Activated CD8-positive, alpha-beta memory T cell treated with anti-CD3 and anti-CD28 coated beads for 24 hours (primary cell): Measurements from ENCODE around the gene SHBG.
"Not testable (repeated sequence)": the region's sequence is repeated elsewhere in the genome, so short reads cannot be mapped to it uniquely, and the experiment has no call there.

Experiments
- DNase-seq: peaks from one replicate; pipeline ENCODE4 v3.0.0-alpha.2; 2020

The SHBG gene, protein sequence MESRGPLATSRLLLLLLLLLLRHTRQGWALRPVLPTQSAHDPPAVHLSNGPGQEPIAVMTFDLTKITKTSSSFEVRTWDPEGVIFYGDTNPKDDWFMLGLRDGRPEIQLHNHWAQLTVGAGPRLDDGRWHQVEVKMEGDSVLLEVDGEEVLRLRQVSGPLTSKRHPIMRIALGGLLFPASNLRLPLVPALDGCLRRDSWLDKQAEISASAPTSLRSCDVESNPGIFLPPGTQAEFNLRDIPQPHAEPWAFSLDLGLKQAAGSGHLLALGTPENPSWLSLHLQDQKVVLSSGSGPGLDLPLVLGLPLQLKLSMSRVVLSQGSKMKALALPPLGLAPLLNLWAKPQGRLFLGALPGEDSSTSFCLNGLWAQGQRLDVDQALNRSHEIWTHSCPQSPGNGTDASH

DNA sequence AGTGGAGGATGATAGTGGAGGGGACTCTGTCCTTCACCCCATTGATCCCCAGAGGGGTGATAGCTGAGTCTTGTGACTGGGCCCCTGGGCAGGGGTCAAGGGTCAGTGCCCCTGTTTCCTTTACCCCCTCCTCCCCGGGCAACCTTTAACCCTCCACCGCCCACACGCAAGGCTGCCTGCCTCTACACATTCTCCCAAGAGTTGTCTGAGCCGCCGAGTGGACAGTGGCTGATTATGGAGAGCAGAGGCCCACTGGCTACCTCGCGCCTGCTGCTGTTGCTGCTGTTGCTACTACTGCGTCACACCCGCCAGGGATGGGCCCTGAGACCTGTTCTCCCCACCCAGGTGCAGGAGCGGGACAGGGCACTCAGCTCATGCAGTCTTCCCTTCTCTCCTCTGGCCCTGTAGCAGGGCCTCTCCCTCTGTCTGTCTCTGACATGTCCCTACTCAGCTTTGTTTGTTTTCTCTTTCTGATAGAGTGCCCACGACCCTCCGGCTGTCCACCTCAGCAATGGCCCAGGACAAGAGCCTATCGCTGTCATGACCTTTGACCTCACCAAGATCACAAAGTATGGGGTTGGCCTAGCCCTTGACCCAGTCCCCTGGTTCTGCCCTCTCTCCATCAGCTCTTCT lies at the start of gene SHBG:
Gene SHBG, plus strand, starts transcription at position 197 of the 633 bp plus-strand sequence. Its CDS starts 38 bp downstream, at position 235.
- no peak for DNase-seq

DNA sequence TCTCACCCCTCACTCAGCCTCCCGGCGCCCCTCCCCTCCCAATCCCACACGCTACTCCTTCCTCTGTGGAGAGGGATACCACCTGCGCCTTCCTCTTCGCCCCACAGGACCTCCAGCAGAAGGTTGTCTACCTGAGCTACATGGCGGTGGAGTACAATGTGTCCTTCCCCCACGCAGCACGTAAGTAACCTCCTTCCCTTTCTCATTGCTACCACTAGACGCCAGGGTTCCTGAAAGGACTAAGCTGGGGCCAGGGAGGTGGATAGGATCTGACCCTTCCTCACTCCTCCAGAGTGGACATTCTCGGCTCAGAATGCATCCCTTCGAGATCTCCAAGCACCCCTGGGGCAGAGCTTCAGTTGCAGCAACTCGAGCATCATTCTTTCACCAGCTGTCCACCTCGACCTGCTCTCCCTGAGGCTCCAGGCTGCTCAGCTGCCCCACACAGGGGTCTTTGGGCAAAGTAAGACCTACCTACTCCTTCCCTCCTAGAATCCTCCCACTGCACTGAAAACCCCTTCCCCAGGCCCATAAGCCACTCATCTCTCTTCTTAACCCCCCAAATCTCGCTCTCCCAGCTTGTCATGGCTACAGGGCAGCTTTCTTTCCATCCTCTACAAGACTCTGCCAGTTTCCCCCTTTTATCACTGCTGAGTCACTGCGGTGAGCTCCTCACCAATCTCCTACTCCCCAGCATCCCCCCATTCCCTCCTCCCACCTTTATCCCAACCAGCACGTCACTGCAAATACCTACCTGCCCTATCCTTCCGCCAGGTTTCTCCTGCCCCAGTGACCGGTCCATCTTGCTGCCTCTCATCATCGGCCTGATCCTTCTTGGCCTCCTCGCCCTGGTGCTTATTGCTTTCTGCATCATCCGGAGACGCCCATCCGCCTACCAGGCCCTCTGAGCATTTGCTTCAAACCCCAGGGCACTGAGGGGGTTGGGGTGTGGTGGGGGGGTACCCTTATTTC lies 49.0 kb upstream of the SHBG start:
- no peak for DNase-seq

DNA sequence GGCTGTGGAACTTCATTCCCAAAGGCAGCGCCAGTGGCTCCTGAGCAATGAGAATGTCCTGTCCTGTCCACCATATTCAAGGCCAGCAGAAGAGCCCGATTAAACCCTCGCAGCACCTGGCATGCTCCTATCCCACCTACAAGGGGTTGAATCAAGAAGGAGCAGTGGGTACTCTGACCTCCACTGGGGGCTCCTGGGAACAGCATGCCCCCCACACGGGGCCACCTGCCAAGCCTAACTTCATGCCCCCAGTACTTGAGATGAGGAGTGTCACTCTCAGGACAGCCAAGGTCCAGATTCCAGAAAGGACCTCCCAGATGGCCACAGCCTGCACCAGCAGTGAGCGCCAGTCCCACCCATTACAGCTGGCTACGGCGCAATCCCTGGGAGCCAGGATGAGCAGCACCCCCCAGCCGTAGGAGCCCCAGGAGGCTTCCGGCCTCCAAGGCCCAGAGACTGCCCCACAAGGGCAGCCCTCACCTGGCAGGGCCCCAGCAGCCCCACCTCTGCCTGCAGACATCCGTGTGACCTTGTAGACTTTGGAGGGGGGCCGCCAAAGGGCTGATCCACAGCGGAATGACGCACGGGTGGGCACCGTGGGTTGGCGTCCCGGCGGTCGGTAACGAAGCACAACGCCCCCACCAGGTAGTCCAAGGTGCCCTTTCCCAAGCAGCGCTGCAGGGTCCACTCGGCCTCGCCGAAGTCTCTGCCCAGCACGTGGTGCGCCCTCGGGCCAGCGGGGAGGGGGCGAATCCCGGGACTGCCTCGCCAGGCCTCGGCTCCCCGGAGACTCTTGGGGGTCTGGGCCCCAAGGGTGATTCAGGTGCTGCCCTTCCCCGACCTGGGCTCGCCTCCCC lies 47.3 kb upstream of the SHBG start:
- DNase-seq, result no peak

DNA sequence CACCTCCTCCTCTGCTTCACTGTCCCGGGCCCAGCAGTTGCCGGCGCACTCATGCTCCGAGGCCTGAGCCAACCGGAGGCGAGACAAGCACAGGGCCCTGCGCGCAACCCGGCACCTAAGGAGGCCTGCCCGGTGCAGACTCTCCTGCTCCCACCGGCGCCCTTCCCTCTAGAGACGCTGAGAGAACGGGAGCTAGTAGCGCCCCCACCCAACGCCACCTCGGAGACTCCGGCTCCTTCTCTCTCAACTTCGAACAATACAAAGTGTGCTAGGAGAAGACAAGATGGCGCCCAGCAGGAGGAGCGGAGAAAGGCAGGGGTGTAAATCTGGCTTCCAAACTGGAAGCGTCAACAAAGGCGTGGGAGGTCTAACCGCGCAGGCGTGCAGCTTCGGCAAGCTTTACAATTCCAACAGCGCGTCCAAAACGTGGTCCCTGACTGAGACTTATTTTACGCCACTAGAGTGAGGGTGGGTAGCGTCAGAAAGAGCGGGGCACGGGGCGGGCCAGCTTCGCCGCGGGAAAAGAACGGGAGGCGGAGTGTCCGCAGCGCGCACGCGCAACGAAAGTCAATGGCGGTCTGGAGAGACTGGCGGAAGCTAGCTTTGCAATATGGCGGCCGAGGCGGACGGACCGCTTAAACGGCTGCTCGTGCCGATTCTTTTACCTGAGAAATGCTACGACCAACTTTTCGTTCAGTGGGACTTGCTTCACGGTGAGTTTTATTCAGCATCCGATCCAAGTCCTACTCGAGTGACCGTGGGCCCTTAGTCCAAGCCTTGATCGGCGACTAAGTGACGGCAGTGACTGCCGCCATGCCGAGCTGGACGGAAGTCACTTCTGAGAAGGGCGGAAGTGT lies 46.5 kb upstream of the SHBG start, which contains the start of gene MPDU1:
Gene MPDU1, plus strand, starts transcription at position 600 of the 857 bp plus-strand sequence. Its CDS starts 11 bp downstream, at position 611.
- peak; percentile 98 for DNase-seq

DNA sequence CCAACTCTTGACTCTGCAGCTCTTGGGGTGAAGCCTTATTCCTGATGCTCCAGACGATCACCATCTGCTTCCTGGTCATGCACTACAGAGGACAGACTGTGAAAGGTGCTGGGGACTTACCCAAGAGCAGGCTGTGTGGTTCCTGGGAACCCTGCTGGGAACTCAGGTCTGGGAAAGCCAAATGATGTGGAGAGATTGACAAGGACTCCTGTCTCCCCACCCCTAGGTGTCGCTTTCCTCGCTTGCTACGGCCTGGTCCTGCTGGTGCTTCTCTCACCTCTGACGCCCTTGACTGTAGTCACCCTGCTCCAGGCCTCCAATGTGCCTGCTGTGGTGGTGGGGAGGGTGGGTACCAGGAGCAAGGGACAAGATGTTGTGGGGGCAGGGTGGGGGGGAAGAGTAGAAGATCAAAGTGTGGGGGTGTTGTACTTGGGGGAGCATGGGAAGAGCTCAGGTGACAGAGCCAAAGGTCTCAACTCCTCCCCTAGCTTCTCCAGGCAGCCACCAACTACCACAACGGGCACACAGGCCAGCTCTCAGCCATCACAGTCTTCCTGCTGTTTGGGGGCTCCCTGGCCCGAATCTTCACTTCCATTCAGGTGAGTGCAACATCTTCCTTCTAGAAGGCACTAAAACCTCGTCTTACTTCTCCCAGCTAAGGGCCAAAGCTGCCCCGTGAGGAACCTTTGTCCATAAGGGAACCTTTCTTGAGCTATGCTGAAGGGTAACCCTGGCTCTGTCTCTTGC lies 43.1 kb upstream of the SHBG start:
- no peak for DNase-seq

DNA sequence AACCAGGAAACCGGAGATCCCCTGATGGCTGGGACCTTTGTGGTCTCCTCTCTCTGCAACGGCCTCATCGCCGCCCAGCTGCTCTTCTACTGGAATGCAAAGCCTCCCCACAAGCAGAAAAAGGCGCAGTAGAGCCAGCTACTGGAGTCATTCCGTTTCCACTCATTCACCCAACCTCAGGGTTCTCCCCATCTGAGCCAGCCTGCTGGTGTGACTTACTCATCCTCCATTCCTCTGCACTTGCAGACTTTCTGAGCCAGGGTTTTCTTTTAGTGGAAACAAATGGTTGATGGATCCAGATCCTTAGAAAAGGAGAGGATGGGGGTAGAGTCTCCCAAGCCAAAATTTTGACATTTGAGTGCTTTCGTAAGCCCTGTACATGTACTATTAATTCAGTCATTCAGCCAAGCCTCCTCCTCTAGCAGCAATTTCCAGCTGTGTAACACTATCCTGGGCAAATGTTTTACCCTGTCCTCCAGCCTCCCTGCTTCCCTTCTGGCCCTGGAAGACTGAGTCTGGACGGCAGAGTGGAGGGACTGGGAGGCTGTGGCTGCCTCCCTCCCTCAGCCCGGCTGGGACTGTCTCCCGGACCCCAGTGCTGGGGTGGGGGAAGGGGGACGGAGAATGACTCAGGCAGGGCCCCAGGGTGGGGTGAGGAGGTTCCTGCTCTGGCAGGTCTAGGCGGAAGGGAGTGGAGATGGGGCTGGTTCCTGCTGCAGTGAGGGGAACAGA lies 42.3 kb upstream of the SHBG start:
- no peak for DNase-seq

DNA sequence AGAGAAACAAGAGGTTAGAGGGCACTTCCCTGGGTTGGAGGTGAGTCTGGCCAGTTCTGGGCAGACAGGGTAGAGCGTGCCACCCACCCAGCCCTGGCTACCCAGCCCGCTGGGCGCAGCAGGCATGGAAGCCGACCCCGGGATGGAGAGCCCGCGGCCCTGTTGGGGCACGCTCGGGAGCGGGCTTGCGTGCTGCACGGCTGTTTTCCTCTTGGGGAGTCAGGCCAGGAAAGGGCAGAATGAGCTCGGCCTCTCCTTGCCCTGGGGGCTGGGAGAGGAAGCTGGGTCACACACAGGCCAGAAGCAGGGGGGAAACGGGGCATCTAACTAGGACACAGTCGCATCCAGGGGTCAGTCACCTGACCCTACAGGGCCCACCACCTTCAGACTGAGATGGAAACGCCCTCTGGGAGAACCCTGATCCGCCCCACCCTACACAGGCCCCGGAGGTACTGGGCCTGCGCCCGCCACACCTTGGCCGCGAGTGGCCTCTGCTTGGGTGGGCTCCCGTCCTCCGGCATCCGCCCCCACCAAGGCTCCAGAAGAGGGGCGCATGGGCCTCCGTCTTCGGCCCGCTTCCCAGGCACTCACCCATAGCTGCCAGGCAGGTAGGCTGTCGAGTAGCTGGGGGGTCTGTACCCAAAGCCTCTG lies 41.3 kb upstream of the SHBG start:
- no peak for DNase-seq

DNA sequence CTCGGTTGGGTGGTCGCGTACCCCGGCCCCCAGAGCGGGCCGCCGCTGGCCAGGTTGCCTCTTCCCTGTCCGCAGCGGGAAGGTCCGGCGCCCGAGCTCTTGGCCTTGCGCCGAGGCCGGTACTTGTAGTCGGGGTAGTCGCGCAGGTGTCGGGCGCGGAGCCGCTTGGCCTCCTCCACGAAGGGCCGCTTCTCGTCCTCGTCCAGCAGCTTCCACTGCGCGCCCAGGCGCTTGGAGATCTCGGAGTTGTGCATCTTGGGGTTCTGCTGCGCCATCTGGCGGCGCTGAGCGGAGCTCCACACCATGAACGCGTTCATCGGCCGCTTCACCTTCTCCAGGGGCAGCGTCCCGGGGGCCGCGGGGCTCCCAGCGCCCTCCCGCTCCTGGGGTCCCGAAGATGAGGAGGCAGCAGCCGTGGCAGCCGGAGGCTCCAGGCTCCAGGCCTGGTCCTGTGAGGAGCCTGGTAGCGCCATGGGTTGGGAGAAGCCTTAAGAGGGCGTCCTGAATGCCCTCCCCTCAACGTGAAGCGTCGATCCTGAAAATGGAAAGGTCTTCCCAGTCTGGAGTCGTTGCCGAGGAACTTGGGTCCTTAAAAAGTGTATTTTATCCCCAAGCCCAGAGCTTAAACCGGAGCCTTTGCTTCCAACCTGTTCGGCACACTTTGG lies 40.6 kb upstream of the SHBG start:
- peak; percentile 86 for DNase-seq

DNA sequence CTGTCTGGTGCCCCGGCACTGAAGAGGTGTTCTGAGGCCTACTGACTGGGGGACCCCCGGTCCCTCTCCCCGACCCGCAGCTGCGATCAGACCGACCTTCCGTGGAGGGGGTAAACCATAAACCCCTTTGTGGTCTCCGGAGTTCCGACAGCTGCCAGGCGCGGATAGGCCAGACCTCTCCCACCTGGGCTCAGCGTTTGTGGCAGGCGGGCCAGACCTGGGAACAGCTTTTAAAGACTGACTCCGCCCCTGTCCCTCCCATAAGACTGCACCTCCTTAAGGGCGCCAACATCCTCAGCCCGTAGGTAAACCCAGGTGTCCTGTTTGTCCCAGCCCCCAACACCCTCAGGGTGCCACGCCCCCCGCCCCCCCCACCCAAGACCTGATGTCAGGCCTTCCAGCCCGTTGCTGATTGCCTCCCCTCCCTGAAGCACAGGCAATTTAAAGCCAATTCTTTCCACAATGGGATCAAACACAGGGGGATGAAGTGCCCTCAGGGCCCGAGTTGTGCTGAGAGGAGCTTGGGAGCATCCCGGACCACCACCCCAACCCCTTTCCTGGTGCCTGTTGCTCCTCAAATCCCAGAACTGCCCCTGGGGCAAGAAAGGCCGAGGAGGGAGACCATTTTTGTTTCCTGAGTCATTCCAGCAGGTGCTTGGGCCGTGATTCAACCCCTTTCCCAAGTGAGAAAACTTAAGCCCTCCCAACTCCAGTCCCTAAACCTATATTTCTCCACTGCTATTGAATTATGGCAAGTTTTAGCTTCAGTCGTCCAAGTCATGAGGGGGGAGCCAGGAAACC lies 39.8 kb upstream of the SHBG start, which contains the start of gene SOX15:
Gene SOX15, minus strand, starts transcription at position 204 of the 801 bp plus-strand sequence. CDS start 418 bp downstream, outside the sequence.
- DNase-seq, result no peak

DNA sequence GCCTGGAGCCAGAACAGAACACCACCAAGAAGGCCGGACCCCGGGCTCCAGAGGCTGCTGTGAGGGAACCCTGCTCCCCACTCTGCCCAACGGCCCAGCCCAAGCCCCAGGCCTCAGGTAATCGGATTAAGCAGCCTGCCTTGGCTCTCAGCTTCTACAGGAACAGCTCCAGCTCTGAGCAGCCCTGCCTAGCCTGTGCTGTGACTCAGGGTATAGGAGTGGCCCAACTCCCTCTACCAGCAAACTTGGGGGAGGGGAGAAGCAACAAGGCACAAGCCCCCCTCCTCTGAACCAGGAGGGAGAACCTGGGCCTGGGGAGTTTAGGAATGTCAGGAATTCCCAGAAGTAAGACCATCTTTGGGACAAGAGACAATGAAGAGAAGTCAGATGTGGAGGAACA lies 39.2 kb upstream of the SHBG start:
- DNase-seq, result no peak

DNA sequence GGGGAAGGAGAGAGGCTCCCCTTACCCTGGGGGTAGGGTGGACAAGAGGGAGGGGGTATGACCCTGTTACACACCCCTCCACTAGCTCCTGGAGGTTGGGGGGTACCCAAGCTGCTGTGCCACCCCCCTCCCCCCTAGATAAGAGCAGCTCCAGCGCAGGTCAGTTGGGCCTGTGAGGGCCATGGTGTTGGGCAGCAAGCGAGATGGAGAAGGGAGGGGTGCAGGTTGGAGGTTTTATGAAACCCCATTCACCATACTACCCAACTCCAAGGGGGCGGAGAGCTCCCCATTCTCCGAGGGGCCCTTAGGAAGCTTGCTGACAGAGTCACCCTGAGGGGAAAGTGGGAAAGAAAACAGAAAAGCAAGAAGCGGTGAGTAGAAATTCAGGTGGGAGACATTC lies 38.3 kb upstream of the SHBG start:
- DNase-seq, result no peak

DNA sequence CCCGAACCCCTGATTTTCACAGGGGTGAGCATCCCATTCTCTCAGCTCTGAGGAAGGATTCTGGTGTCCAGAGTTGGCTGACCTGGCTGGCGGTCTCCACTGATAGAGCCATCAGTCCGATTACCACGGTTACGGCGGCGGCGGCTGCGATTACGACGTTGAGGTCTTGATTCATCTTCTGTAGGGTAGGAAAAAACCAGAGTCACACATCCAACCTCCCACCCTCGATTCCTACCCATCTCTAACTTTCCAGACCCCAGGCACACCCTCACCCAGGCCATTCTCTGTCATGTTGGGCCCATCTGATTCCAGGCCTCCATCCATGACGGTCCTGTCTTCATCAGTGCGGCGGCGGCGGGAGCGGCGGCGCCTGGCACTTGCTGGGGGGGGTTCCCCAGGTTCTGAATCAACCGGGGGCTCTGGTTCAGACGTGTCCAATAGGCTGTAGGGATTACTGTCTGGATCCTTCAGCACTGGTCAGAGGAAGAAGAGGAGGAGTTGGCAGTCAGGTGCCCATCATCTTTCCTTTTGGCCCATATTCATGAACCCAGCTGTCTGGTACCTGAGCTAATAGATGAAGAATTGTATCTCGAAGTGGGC lies 37.4 kb upstream of the SHBG start:
- DNase-seq, result no peak

DNA sequence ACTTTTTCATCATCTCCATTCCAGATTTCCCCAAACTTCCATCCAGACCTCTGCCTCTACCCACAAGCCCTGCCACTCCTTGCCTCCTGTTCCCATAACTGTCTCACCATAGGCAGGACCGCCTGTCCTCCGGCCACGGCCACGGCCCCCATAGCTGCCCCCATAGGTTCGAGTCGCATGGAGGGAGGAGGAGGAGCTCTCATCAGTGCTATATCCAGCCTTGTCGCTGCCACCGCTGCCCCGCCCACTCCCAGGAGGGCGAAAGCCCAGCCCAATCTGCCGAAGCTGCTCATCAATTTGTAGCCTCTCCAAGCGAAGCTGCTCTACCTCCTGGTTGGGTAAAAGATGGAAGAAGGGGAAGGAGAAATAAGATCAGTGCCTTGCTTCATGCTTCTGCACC lies 36.6 kb upstream of the SHBG start:
- no peak for DNase-seq

DNA sequence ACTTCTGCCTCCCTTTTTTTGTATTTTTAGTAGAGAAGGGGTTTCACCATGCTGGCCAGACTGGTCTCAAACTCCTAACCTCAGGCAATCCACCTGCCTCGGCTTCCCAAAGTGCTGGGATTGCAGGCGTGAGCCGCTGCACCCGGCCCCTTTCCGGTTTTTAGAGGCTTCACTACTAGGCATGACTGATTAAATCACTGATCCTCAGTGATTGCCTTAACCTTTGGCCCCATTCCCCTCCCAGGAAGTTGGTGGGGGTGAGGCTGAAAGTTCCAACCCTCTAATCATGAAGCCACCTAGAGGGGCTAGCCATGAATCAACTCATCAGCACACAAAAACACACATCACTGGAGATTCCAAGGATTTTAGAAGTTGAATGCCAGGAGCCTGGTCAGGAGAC lies 32.4 kb upstream of the SHBG start:
- not testable (repeated sequence) for DNase-seq

DNA sequence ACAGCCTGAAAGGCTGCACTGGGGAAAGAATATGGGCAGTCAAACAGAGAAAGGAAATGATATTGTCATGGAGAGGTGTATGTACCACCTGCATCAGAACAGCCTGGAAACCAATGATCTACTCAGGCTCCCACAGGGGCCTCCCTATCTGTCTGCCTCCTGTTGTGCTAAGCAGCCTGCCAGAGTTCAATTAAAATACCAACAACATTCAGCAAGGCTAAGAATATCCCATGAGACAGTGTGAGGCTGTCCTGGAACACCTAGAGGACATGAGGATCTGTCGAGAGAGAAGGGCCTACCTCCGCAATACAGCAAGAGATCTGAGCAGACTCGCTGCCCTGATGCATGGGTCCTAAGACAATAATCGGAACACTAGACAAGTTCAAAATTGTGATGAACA lies 23.7 kb upstream of the SHBG start:
- no peak for DNase-seq

DNA sequence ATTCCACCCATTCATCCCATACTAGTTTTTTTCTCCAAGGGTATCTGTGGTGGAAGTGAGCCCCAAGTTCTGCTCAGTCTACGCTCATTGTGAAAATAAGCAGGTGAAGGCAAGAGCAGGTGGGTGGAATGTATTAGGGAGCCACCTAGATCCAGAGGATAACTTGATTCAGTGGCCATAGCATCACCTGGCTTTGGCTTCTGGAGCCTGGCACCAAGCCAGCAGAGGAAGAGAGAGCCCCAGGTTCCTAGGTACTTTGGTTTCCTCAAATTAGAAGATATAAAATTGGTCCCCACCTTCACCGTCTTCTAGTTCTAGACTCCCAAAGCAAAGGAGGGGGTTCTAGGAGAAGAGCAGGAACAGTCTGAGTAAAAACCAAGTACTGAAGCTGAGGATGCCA lies 19.3 kb upstream of the SHBG start:
- no peak for DNase-seq

DNA sequence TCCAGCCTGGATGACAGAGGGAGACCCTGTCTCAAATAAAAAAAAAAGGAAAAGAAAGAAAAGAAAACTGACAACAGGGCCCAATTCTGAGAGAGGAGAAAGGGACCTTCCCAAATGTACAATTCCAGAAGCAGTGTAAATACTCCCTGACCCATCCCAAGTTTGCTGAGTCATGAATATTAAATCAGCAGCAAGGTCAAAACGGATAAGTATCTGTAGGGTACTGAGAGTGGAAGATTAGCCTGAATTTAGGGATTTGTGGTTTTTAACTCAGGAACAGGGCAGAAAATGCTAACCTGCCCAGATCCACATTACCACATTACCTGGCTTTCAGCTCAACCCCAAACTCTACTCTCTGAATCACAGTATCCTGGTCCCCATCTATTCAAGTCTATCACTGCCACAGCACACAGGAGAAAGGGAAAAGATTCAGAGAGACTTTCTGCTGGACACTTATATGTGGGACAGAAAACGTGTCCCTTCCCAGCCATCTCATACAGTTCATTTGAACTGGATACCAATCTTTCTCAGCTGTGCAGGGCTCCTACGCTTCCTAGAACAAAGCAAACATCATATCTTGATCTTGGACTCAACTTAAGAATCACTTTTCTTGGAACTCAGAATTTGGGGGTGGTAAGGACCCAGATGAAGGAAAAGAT lies 18.2 kb upstream of the SHBG start:
- DNase-seq, result no peak
